ENCODE data around the gene ACSF3. TPM values are rescaled to one million over a fixed set of nuclear protein-coding genes. Genes with fewer than 3 reads are reported as not detected.

The ACSF3 gene
- total and polyA plus RNA-seq, 4 donors, result 15.3 to 27.3 (median 18.8) TPM

DNA sequence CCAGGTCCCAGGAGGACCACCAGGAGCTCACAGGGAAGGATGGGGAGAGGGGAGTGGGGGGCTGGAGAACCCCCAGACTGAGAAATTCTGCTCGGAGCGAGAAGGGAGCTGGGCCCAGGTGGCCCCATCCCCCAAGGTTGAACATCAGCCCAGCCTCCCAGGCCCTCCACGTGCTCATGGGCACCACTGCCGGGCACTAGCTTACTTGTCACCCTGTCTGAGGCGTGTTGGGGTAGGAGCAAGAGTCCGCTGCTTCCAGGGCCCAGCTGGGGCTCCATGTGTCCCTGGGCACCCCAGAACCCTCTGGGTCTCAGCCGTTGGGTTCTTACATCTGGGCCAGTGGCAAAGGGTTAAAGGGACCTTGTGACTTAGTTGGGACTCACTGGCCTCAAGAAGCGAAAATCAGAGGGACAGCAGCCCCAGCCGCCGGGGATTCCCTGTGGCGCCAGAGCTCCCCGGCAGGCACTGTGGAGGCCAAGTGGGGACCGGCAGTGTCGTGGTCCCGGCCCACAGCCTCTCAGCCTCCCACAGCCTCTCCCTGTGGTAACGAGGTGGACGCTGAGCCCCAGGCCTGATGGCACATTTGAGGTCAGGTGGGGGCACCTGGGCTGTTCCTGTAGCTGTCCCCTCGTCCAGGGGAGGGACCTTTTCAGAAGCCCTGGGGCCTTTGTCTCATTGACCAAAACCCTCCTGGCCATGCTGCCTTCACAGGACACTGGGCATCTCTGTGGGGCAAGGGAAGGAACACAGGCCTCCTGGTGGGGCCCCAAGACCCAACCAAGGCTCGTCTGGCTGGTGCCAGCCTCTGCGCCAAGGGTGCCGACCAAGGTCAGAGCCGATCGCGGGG, 44.2 kb downstream of the ACSF3 start (continued):
- TF ChIP-seq, protein P1, sequence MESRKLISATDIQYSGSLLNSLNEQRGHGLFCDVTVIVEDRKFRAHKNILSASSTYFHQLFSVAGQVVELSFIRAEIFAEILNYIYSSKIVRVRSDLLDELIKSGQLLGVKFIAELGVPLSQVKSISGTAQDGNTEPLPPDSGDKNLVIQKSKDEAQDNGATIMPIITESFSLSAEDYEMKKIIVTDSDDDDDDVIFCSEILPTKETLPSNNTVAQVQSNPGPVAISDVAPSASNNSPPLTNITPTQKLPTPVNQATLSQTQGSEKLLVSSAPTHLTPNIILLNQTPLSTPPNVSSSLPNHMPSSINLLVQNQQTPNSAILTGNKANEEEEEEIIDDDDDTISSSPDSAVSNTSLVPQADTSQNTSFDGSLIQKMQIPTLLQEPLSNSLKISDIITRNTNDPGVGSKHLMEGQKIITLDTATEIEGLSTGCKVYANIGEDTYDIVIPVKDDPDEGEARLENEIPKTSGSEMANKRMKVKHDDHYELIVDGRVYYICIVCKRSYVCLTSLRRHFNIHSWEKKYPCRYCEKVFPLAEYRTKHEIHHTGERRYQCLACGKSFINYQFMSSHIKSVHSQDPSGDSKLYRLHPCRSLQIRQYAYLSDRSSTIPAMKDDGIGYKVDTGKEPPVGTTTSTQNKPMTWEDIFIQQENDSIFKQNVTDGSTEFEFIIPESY (IDR thresholded peaks at IDR 0.05), result no peak
- TF ChIP-seq, protein P2, sequence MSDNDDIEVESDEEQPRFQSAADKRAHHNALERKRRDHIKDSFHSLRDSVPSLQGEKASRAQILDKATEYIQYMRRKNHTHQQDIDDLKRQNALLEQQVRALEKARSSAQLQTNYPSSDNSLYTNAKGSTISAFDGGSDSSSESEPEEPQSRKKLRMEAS (IDR thresholded peaks at IDR 0.05), result no peak
- TF ChIP-seq RXRA (IDR thresholded peaks at IDR 0.05), result no peak

DNA sequence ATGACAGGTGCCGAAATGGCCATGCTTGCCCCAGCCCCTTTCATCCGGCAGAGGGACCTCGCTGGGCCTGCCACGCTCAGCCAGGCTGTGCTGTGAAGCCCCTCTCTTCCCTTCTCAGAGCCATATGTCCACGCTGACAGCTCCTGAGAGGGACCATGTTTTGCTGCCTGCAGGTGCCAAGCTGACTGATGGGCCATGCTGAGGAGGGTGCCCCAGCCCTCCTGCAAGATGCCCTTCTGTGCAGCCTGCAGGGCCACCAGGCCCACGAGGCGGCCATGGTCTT, 44.8 kb downstream of the ACSF3 start:
- H3K4me1 ChIP-seq (ENCODE audit: control insufficient read depth in 4 of 4, insufficient read depth in 4 of 4, low read length in 3 of 4), result no peaks in the 10 kb centered on the region
- H3K27ac ChIP-seq (ENCODE audit: low read depth in 1 of 2, low read length in 2 of 2), result no peak overlapping the region
- DNase-seq (ENCODE audit: low spot score), result no peak
- H3K9me3 ChIP-seq (ENCODE audit: control insufficient read depth in 4 of 4, low read length in 3 of 4), result no peaks in the 10 kb centered on the region
- TF ChIP-seq EGR1 (IDR thresholded peaks at IDR 0.05; ENCODE audit: low read depth in 2 of 2), result no peak
- TF ChIP-seq RXRA (IDR thresholded peaks at IDR 0.05), result no peak
- TF ChIP-seq SP1 (IDR thresholded peaks at IDR 0.05), result no peak
- no peak for TF ChIP-seq HNF4A (conservative IDR thresholded peaks at IDR 0.05)
- TF ChIP-seq, protein P2 (IDR thresholded peaks at IDR 0.05), result no peak
- TF ChIP-seq, protein P1 (IDR thresholded peaks at IDR 0.05), result no peak
- TF ChIP-seq, protein P3, sequence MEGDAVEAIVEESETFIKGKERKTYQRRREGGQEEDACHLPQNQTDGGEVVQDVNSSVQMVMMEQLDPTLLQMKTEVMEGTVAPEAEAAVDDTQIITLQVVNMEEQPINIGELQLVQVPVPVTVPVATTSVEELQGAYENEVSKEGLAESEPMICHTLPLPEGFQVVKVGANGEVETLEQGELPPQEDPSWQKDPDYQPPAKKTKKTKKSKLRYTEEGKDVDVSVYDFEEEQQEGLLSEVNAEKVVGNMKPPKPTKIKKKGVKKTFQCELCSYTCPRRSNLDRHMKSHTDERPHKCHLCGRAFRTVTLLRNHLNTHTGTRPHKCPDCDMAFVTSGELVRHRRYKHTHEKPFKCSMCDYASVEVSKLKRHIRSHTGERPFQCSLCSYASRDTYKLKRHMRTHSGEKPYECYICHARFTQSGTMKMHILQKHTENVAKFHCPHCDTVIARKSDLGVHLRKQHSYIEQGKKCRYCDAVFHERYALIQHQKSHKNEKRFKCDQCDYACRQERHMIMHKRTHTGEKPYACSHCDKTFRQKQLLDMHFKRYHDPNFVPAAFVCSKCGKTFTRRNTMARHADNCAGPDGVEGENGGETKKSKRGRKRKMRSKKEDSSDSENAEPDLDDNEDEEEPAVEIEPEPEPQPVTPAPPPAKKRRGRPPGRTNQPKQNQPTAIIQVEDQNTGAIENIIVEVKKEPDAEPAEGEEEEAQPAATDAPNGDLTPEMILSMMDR (IDR thresholded peaks at IDR 0.05; ENCODE audit: low read depth, low read length, missing input control), result no peak
- TF ChIP-seq YY1 (IDR thresholded peaks at IDR 0.05), result no peak
- 98% methylated on average over 7 of the region's 7 CpGs for WGBS
- H3K9ac ChIP-seq (ENCODE audit: low read depth in 1 of 2, low read length in 2 of 2), result no peak overlapping the region
- no peaks in the 10 kb centered on the region for H3K27me3 ChIP-seq (ENCODE audit: control insufficient read depth in 4 of 4, insufficient read depth in 4 of 4, low read length in 3 of 4)
- H3K36me3 ChIP-seq (ENCODE audit: control insufficient read depth in 4 of 4, insufficient read depth in 3 of 4, low read depth in 1 of 4, low read length in 3 of 4), result peaks cover 3 to 32% (median 12%) of the 10 kb centered on the region in 4 donors
- no peak overlapping the region for H3K4me3 ChIP-seq (ENCODE audit: low read depth in 1 of 3, low read length in 3 of 3)

DNA sequence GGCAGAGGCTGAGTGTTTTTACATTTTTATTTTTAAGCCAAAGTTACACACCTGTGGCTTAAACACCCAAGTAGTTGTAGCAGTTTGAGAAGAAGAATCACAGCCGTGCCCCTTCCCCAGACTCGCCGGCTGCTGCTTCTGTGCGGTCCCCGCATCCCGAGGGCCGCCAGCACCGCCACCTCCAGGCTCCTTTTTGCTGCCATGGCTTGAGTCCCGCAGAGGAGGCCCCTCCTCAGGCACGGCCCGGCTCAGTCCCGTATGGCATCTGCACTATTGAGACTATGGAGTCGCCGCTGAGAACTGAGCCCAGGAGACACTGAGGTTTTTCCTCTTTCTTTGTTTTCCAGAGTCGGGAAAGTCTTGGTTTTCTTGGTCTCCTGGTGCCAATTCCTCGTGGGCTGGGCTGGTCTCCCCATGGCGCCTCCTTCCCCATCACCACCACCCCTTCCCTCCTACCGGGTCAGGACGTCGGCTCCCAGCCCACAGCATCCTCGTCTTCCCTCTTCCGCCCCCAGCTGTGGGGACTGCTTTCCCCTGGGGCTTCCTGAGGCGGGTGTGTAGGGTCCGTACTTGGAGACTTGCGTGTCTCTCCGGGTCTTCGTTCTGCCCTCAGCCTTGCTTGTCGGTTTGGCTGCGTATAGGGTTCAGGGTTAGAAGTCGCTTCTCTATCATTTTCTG, 45.3 kb downstream of the ACSF3 start:
- H3K9me3 ChIP-seq (ENCODE audit: control insufficient read depth in 4 of 4, low read length in 3 of 4), result no peaks in the 10 kb centered on the region
- H3K4me1 ChIP-seq (ENCODE audit: control insufficient read depth in 4 of 4, insufficient read depth in 4 of 4, low read length in 3 of 4), result no peaks in the 10 kb centered on the region
- no peak for DNase-seq (ENCODE audit: low spot score)
- H3K27me3 ChIP-seq (ENCODE audit: control insufficient read depth in 4 of 4, insufficient read depth in 4 of 4, low read length in 3 of 4), result no peaks in the 10 kb centered on the region
- H3K27ac ChIP-seq (ENCODE audit: low read depth in 1 of 2, low read length in 2 of 2), result no peak overlapping the region
- peaks cover 1 to 30% (median 10%) of the 10 kb centered on the region in 4 donors for H3K36me3 ChIP-seq (ENCODE audit: control insufficient read depth in 4 of 4, insufficient read depth in 3 of 4, low read depth in 1 of 4, low read length in 3 of 4)
- 95% methylated on average over 30 of the region's 30 CpGs for WGBS
- no peak overlapping the region for H3K9ac ChIP-seq (ENCODE audit: low read depth in 1 of 2, low read length in 2 of 2)
- H3K4me3 ChIP-seq (ENCODE audit: low read depth in 1 of 3, low read length in 3 of 3), result no peak overlapping the region
- TF ChIP-seq YY1 (IDR thresholded peaks at IDR 0.05), result no peak
- no peak for TF ChIP-seq NR2F2 (IDR thresholded peaks at IDR 0.05)
- TF ChIP-seq RAD21 (IDR thresholded peaks at IDR 0.05), result no peak
- no peak for TF ChIP-seq HNF4A (conservative IDR thresholded peaks at IDR 0.05)
- no peak for TF ChIP-seq HNF4G (IDR thresholded peaks at IDR 0.05)
- TF ChIP-seq EGR1 (IDR thresholded peaks at IDR 0.05; ENCODE audit: low read depth in 2 of 2), result no peak
- TF ChIP-seq, protein P4, sequence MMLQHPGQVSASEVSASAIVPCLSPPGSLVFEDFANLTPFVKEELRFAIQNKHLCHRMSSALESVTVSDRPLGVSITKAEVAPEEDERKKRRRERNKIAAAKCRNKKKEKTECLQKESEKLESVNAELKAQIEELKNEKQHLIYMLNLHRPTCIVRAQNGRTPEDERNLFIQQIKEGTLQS (IDR thresholded peaks at IDR 0.05), result no peak
- no peak for TF ChIP-seq FOXA2 (IDR thresholded peaks at IDR 0.05)
- TF ChIP-seq, protein P2 (IDR thresholded peaks at IDR 0.05), result no peak
- no peak for TF ChIP-seq GABPA (IDR thresholded peaks at IDR 0.05 in 1 of 2, conservative IDR thresholded peaks at IDR 0.05 in 1 of 2)
- TF ChIP-seq TAF1 (conservative IDR thresholded peaks at IDR 0.05), result no peak
- no peak for TF ChIP-seq SP1 (IDR thresholded peaks at IDR 0.05)
- TF ChIP-seq RXRA (IDR thresholded peaks at IDR 0.05), result no peak
- no peak for TF ChIP-seq FOXA1 (IDR thresholded peaks at IDR 0.05)
- TF ChIP-seq, protein P1 (IDR thresholded peaks at IDR 0.05), result no peak
